GM12878 (cell line): ENCODE results near the gene MTR. TPM values are rescaled to one million over a fixed set of nuclear protein-coding genes. Genes with fewer than 3 reads are reported as not detected.

ENCODE experiments used
- BCL3 ChIP-seq: IDR thresholded peaks from 2 replicates; pipeline ENCODE4 v1.6.1; 2011; ENCODE audit warnings: borderline replicate concordance, low read depth, mild to moderate bottlenecking, moderate library complexity, low read length; ENCODE audit not compliant: insufficient read depth, poor library complexity, severe bottlenecking
- CBX5 ChIP-seq: sonication (generic); IDR thresholded peaks from 2 replicates; pipeline ENCODE4 v1.6.1; 2016; ENCODE audit warnings: low read depth, moderate library complexity, mild to moderate bottlenecking, inconsistent platforms
- CEBPB ChIP-seq, 2 experiments: fragments of 150-350 bp in 1 of 2; IDR thresholded peaks; 2 replicates each; pipeline ENCODE4 v1.6.1; 2012 to 2014; ENCODE audit warnings: low read depth in 2 of 2, low read length in 2 of 2, borderline replicate concordance in 1 of 2, inconsistent platforms in 1 of 2
- CUX1 ChIP-seq: IDR thresholded peaks from 2 replicates; pipeline ENCODE4 v1.6.1; 2012; ENCODE audit warnings: improper control_type of control experiment, low read depth, low read length; ENCODE audit not compliant: insufficient replicate concordance
- DPF2 ChIP-seq: fragments of 450-650 bp; IDR thresholded peaks from 2 replicates; pipeline ENCODE4 v1.6.1; 2017; ENCODE audit warnings: mild to moderate bottlenecking
- EED ChIP-seq: sonication (generic); IDR thresholded peaks from 2 replicates; pipeline ENCODE4 v1.6.1; 2016; ENCODE audit warnings: antibody characterized with exemption, low read depth
- EGR1 ChIP-seq, 2 experiments: IDR thresholded peaks; 1 replicate in 1 of 2; 2 replicates in 1 of 2; pipeline ENCODE4 v1.6.1; 2011 to 2012; ENCODE audit warnings: low read depth in 2 of 2, low read length in 2 of 2, borderline replicate concordance in 1 of 2, mild to moderate bottlenecking in 1 of 2, moderate library complexity in 1 of 2
- MTA3 ChIP-seq: IDR thresholded peaks from 2 replicates; pipeline ENCODE4 v1.6.1; 2012; ENCODE audit warnings: low read length, inconsistent platforms, borderline replicate concordance
- MXI1 ChIP-seq: fragments of 150-350 bp; IDR thresholded peaks from 2 replicates; pipeline ENCODE4 v1.6.1; 2011; ENCODE audit warnings: low read depth, mild to moderate bottlenecking, inconsistent platforms, low read length, improper control_type of control experiment
- NFXL1 ChIP-seq: fragments of 450-650 bp; IDR thresholded peaks from 2 replicates; pipeline ENCODE4 v1.6.1; 2017; ENCODE audit warnings: antibody characterized with exemption, mild to moderate bottlenecking, borderline replicate concordance
- NR2C2 ChIP-seq: IDR thresholded peaks from 2 replicates; pipeline ENCODE4 v1.6.1; 2011; ENCODE audit warnings: borderline replicate concordance, low read depth; ENCODE audit not compliant: control insufficient read depth, insufficient read length
- REST ChIP-seq: IDR thresholded peaks from 2 replicates; pipeline ENCODE4 v1.6.1; 2012; ENCODE audit warnings: mild to moderate bottlenecking, low read depth, low read length
- STAT1 ChIP-seq: fragments of 450-650 bp; conservative IDR thresholded peaks from 2 replicates; pipeline ENCODE4 v1.6.1; 2014; ENCODE audit warnings: antibody characterized with exemption, mild to moderate bottlenecking
- polyA plus RNA-seq, 11 experiments: library from polyadenylated mRNA; depleted of rRNA in 4 of 11; unstranded in 6 of 11; stranded (reverse) in 5 of 11; fragments of >200 nt; fragmentation: Nextera tagmentation in 4 of 11; fragmentation: Illumina TruSeq in 1 of 11; extraction: Ambion mirVana in 4 of 11; extraction: Trizol in 1 of 11; gene quantifications; 1 replicate in 1 of 11; 2 replicates in 10 of 11; pipeline versions ENCODE4 v1.2.1 to v1.2.3, GENCODE V29; 2011 to 2016; ENCODE audit warnings: inconsistent platforms in 2 of 11, missing spikeins in 2 of 11, low read depth in 1 of 11
- total RNA-seq, 4 experiments: library from RNA; depleted of rRNA in 3 of 4; stranded (reverse); fragments of >200 nt in 3 of 4; fragmentation: Illumina TruSeq in 1 of 4; extraction: Trizol in 1 of 4; gene quantifications; 2 replicates each; pipeline versions ENCODE4 v1.2.1 to v1.2.3, GENCODE V29; 2013 to 2021
- TF ChIP-seq, protein P1 (sequence below): IDR thresholded peaks from 2 replicates; pipeline ENCODE4 v1.6.1; 2012; ENCODE audit warnings: low read depth, low read length, improper control_type of control experiment
- TF ChIP-seq, protein P2 (sequence below): fragments of 450-650 bp; IDR thresholded peaks from 2 replicates; pipeline ENCODE4 v1.6.1; 2016; ENCODE audit warnings: mild to moderate bottlenecking

The MTR gene
- total and polyA plus RNA-seq, 10 of the 15 experiments (the other 5 are each of a cell fraction or from before 2014, with no cell fraction given): 2.4 to 38.7 (median 16.5) TPM

GRCh38 chr1:236795035-236795756, at the start of gene MTR (continued):
- TF ChIP-seq REST: 0 out of 2 replicates have a peak, but pooled peaks have one; percentile 5
- TF ChIP-seq BCL3: no peak
- TF ChIP-seq MXI1: peak; percentile 91
- peak; percentile 60; the same call in 1 of the 2 replicates for TF ChIP-seq EED
- 0 out of 2 replicates have a peak, but pooled peaks have one; percentile 47 for TF ChIP-seq STAT1
- TF ChIP-seq MTA3: 0 out of 2 replicates have a peak, but pooled peaks have one; percentile 3
- no peak; the same call in 1 of the 2 replicates for TF ChIP-seq CBX5
- no peak for TF ChIP-seq CEBPB (IDR thresholded peaks at IDR 0.05; ENCODE audit: borderline replicate concordance in 1 of 2, low read depth in 2 of 2, low read length in 2 of 2)
- TF ChIP-seq, protein P1, sequence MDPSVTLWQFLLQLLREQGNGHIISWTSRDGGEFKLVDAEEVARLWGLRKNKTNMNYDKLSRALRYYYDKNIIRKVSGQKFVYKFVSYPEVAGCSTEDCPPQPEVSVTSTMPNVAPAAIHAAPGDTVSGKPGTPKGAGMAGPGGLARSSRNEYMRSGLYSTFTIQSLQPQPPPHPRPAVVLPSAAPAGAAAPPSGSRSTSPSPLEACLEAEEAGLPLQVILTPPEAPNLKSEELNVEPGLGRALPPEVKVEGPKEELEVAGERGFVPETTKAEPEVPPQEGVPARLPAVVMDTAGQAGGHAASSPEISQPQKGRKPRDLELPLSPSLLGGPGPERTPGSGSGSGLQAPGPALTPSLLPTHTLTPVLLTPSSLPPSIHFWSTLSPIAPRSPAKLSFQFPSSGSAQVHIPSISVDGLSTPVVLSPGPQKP: peak; percentile 82
- no peak for TF ChIP-seq EGR1 (IDR thresholded peaks at IDR 0.05; ENCODE audit: borderline replicate concordance in 1 of 2, low read depth in 2 of 2, low read length in 2 of 2)
- peak; percentile 87; the same call in 1 of the 2 replicates for TF ChIP-seq DPF2
- no peak for TF ChIP-seq NR2C2
- TF ChIP-seq CUX1: no peak
- TF ChIP-seq, protein P2, sequence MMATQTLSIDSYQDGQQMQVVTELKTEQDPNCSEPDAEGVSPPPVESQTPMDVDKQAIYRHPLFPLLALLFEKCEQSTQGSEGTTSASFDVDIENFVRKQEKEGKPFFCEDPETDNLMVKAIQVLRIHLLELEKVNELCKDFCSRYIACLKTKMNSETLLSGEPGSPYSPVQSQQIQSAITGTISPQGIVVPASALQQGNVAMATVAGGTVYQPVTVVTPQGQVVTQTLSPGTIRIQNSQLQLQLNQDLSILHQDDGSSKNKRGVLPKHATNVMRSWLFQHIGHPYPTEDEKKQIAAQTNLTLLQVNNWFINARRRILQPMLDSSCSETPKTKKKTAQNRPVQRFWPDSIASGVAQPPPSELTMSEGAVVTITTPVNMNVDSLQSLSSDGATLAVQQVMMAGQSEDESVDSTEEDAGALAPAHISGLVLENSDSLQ: peak; percentile 93
- no peak for TF ChIP-seq NFXL1
